ENCODE data around the gene PNPLA7. TPM values are rescaled to one million over a fixed set of nuclear protein-coding genes. Genes with fewer than 3 reads are reported as not detected.

PNPLA7 gene
- total and polyA plus RNA-seq, 7 donors: 1.8 to 12.2 (median 8.2) TPM

DNA sequence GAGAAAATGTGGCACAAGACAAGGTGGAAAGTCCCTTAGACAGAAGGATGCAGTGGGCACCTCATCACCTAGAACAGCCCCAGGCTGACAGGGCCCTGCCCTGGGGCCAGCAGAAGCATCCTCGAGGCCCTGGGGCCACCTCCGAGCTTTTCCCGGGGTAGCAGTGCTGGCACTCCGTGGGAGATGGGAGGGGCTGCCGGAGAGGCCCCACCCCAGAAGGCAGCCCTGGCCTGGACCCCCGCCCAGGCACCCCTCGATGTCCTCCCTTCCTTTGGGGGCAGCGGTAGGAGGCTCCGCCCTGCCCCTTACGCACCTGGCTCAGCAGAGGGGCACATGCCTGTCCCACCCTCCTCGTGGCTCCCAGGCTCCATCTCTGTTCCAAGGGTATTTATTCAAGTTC, 73.3 kb downstream of the PNPLA7 start:
- H3K36me3 ChIP-seq: no peaks in the 10 kb centered on the region
- H3K4me1 ChIP-seq: peaks cover 0 to 2% (median 1%) of the 10 kb centered on the region in 4 donors
- H3K4me3 ChIP-seq: no peak overlapping the region
- DNase-seq: peak; percentile 49
- H3K27ac ChIP-seq: no peak overlapping the region
- WGBS, 2 donors: 87 to 92% methylated on average over 11 of the region's 11 CpGs
- intact Hi-C loops (cut with DNase I): no loop called here
- peaks cover 0 to 7% (median 4%) of the 10 kb centered on the region in 4 donors for H3K9me3 ChIP-seq
- no peaks in the 10 kb centered on the region for H3K27me3 ChIP-seq
- TF ChIP-seq CTCF (IDR thresholded peaks at IDR 0.05): no peak
- TF ChIP-seq POLR2AphosphoS5 (IDR thresholded peaks at IDR 0.05): no peak

GRCh38 chr9:137475666-137476065, 74.5 kb downstream of the PNPLA7 start:
- 84 to 89% methylated on average over 3 of the region's 3 CpGs for WGBS, 2 donors
- H3K4me1 ChIP-seq: no peaks in the 10 kb centered on the region
- no peaks in the 10 kb centered on the region for H3K27me3 ChIP-seq
- H3K9me3 ChIP-seq: peaks cover 0 to 7% (median 4%) of the 10 kb centered on the region in 4 donors
- no peak overlapping the region for H3K27ac ChIP-seq
- TF ChIP-seq CTCF (IDR thresholded peaks at IDR 0.05) (no peak), POLR2AphosphoS5 (IDR thresholded peaks at IDR 0.05) (no peak), POLR2A (IDR thresholded peaks at IDR 0.05) (no peak), EP300 (IDR thresholded peaks at IDR 0.05) (no peak)
- no peak overlapping the region for H3K4me3 ChIP-seq
- DNase-seq: no peak
- H3K36me3 ChIP-seq: no peaks in the 10 kb centered on the region
- intact Hi-C loops (cut with DNase I): no loop called here

- no peaks in the 10 kb centered on the region for H3K27me3 ChIP-seq
- no peaks in the 10 kb centered on the region for H3K4me1 ChIP-seq
- TF ChIP-seq POLR2A (IDR thresholded peaks at IDR 0.05) (no peak), CTCF (IDR thresholded peaks at IDR 0.05) (no peak), EP300 (IDR thresholded peaks at IDR 0.05) (no peak), POLR2AphosphoS5 (IDR thresholded peaks at IDR 0.05) (no peak)
- WGBS, 2 donors: 95 to 96% methylated on average over 18 of the region's 18 CpGs
- H3K36me3 ChIP-seq: no peaks in the 10 kb centered on the region
- no peak overlapping the region for H3K4me3 ChIP-seq
- DNase-seq: no peak
- H3K27ac ChIP-seq: no peak overlapping the region
- peaks cover 0 to 7% (median 4%) of the 10 kb centered on the region in 4 donors for H3K9me3 ChIP-seq
- intact Hi-C loops (cut with DNase I): no loop called here
These were observed 75.9 kb downstream of the PNPLA7 start for GRCh38 chr9:137474271-137474670.

- Histone ChIP-seq H3K9me3 (peaks cover 0 to 6% (median 4%) of the 10 kb centered on the region in 4 donors), H3K27ac (no peak overlapping the region), H3K27me3 (no peaks in the 10 kb centered on the region), H3K36me3 (no peaks in the 10 kb centered on the region), H3K4me3 (no peak overlapping the region), H3K4me1 (no peaks in the 10 kb centered on the region)
- WGBS, 2 donors: 46 to 86% methylated on average over 7 of the region's 7 CpGs
- no peak for DNase-seq
- intact Hi-C loops (cut with DNase I): no loop called here
- TF ChIP-seq POLR2A (IDR thresholded peaks at IDR 0.05) (no peak), CTCF (IDR thresholded peaks at IDR 0.05) (no peak), POLR2AphosphoS5 (IDR thresholded peaks at IDR 0.05) (no peak), EP300 (IDR thresholded peaks at IDR 0.05) (no peak)
These were observed 79.4 kb downstream of the PNPLA7 start for GRCh38 chr9:137470785-137471184.

- DNase-seq: no peak
- no peaks in the 10 kb centered on the region for H3K4me1 ChIP-seq
- H3K27ac ChIP-seq: no peak overlapping the region
- no peak overlapping the region for H3K4me3 ChIP-seq
- intact Hi-C loops (cut with DNase I): no loop called here
- TF ChIP-seq POLR2AphosphoS5 (IDR thresholded peaks at IDR 0.05) (no peak), EP300 (IDR thresholded peaks at IDR 0.05) (no peak), CTCF (IDR thresholded peaks at IDR 0.05) (no peak), POLR2A (IDR thresholded peaks at IDR 0.05) (no peak)
- no peaks in the 10 kb centered on the region for H3K36me3 ChIP-seq
- H3K9me3 ChIP-seq: no peaks in the 10 kb centered on the region
- WGBS, 2 donors: 94 to 96% methylated on average over 7 of the region's 7 CpGs
- H3K27me3 ChIP-seq: no peaks in the 10 kb centered on the region
These were observed 82.3 kb downstream of the PNPLA7 start for GRCh38 chr9:137467896-137468295.
